Measurements from ENCODE around the gene RNF215. TPM values are rescaled to one million over a fixed set of nuclear protein-coding genes. Genes with fewer than 3 reads are reported as not detected.
A peak's percentile ranks its signal among the peaks of the same experiment; 100 is the strongest.

RNF215 gene
- total and polyA plus RNA-seq, 2 experiments from 2014 or later: 7.2 to 18.1 TPM

DNA sequence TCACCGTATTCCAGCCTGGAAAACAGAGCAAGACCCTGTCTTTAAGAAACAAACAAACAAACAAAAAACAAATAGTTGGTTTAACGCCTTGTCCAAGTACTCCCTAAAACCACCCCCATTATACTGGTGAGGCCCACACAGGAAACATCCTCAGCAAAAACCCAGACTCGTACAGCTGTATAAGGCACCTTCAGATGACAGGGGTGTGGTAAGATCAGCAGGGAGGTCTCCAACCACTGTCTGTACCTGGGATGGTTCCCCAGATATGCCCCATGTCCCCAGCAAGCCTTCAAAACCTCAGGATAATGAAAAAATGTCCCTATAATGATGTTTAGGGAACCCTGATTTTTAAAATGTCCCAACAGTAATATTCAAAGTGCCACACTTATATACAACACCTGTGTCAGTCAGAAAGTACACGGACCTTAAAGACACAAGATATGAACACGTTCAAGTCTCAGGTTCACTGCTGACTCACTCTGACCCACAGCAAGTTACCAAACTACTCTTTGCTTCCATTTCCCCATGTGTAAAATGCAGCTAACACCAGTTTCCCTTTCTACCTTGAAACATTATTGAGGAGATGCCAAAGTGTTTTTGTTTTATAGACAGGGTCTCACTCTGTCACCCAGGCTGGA, 39.8 kb downstream of the RNF215 start:
- Histone ChIP-seq H3K9me2 (replicated peaks; ENCODE audit: insufficient read depth) (no peaks in the 10 kb centered on the region), H3K4me3 (no peak overlapping the region), H3K79me2 (peaks cover 62% of the 10 kb centered on the region), H3K9me3 (ENCODE audit: low read depth) (no peaks in the 10 kb centered on the region), H3K27ac (peak overlapping the region; percentile 72), H2AFZ (no peak overlapping the region), H3K27me3 (no peaks in the 10 kb centered on the region), H3K4me1 (ENCODE audit: insufficient read depth) (peaks cover 6% of the 10 kb centered on the region), H3K36me3 (replicated peaks; ENCODE audit: insufficient read depth, low read depth) (peaks cover 4% of the 10 kb centered on the region), H3K4me2 (no peak overlapping the region), H4K20me1 (ENCODE audit: insufficient read depth, poor library complexity, severe bottlenecking) (peaks cover 29% of the 10 kb centered on the region)
- WGBS (ENCODE audit: low lambda C conversion rate, missing lambda C conversion rate): 91% methylated on average over 5 of the region's 5 CpGs
- no peak for DNase-seq (ENCODE audit: low spot score)
- TF ChIP-seq EZH2 (IDR thresholded peaks at IDR 0.05; ENCODE audit: borderline replicate concordance) (no peak), CTCF (IDR thresholded peaks at IDR 0.05; ENCODE audit: poor library complexity) (no peak), EZH2phosphoT487 (IDR thresholded peaks at IDR 0.05; ENCODE audit: low read depth, severe bottlenecking, unreplicated experiment) (no peak)

- no peak overlapping the region for H2AFZ ChIP-seq
Observed at GRCh38 chr22:30344447-30345200, 42.6 kb downstream of the RNF215 start.

GRCh38 chr22:30340911-30341685, 46.1 kb downstream of the RNF215 start:
- WGBS (ENCODE audit: low lambda C conversion rate, missing lambda C conversion rate): 88% methylated on average over 14 of the region's 16 CpGs
- H3K27ac ChIP-seq: no peak overlapping the region
- no peak for DNase-seq (ENCODE audit: low spot score)

More at GRCh38 chr22:30344447-30345200, 42.6 kb downstream of the RNF215 start:
- DNase-seq (ENCODE audit: low spot score): no peak
- no peaks in the 10 kb centered on the region for H3K27me3 ChIP-seq
- no peaks in the 10 kb centered on the region for H3K9me2 ChIP-seq (replicated peaks; ENCODE audit: insufficient read depth)
- H4K20me1 ChIP-seq (ENCODE audit: insufficient read depth, poor library complexity, severe bottlenecking): peaks cover 25% of the 10 kb centered on the region
- H3K4me3 ChIP-seq: no peak overlapping the region
- peaks cover 4% of the 10 kb centered on the region for H3K36me3 ChIP-seq (replicated peaks; ENCODE audit: insufficient read depth, low read depth)
- H3K27ac ChIP-seq: no peak overlapping the region
- no peak for TF ChIP-seq CTCF (IDR thresholded peaks at IDR 0.05; ENCODE audit: poor library complexity)
- no peak for TF ChIP-seq EZH2 (IDR thresholded peaks at IDR 0.05; ENCODE audit: borderline replicate concordance)
- TF ChIP-seq EZH2phosphoT487 (IDR thresholded peaks at IDR 0.05; ENCODE audit: low read depth, severe bottlenecking, unreplicated experiment): no peak
- peaks cover 36% of the 10 kb centered on the region for H3K79me2 ChIP-seq
- 98% methylated on average over 13 of the region's 13 CpGs for WGBS (ENCODE audit: low lambda C conversion rate, missing lambda C conversion rate)
- no peaks in the 10 kb centered on the region for H3K9me3 ChIP-seq (ENCODE audit: low read depth)
- H3K4me2 ChIP-seq: no peak overlapping the region
- H3K4me1 ChIP-seq (ENCODE audit: insufficient read depth): peaks cover 6% of the 10 kb centered on the region

More at GRCh38 chr22:30340911-30341685, 46.1 kb downstream of the RNF215 start:
- Histone ChIP-seq H3K79me2 (peaks cover 2% of the 10 kb centered on the region), H3K9me2 (replicated peaks; ENCODE audit: insufficient read depth) (no peaks in the 10 kb centered on the region), H2AFZ (no peak overlapping the region), H3K4me1 (ENCODE audit: insufficient read depth) (no peaks in the 10 kb centered on the region), H3K36me3 (replicated peaks; ENCODE audit: insufficient read depth, low read depth) (peaks cover 4% of the 10 kb centered on the region), H3K4me3 (no peak overlapping the region), H4K20me1 (ENCODE audit: insufficient read depth, poor library complexity, severe bottlenecking) (no peaks in the 10 kb centered on the region), H3K4me2 (no peak overlapping the region), H3K27me3 (no peaks in the 10 kb centered on the region), H3K9me3 (ENCODE audit: low read depth) (no peaks in the 10 kb centered on the region)
- TF ChIP-seq CTCF (IDR thresholded peaks at IDR 0.05; ENCODE audit: poor library complexity): no peak
- no peak for TF ChIP-seq EZH2phosphoT487 (IDR thresholded peaks at IDR 0.05; ENCODE audit: low read depth, severe bottlenecking, unreplicated experiment)
- no peak for TF ChIP-seq EZH2 (IDR thresholded peaks at IDR 0.05; ENCODE audit: borderline replicate concordance)

Measured in hepatocyte (in vitro differentiated cells).